Stimulated activated naive CD4-positive, alpha-beta T cell (primary cell): ENCODE measurements around the gene CPB2.

Source experiments
- DNase-seq, 6 experiments: peaks; one replicate each; lab custom pipeline; 2025; lab: John Stamatoyannopoulos, UW

The CPB2 gene

GRCh38 chr13:46126552-46127357 is 21.9 kb upstream of the CPB2 start:
- DNase-seq = peak; percentile 48 to 73 (median 54)

DNA sequence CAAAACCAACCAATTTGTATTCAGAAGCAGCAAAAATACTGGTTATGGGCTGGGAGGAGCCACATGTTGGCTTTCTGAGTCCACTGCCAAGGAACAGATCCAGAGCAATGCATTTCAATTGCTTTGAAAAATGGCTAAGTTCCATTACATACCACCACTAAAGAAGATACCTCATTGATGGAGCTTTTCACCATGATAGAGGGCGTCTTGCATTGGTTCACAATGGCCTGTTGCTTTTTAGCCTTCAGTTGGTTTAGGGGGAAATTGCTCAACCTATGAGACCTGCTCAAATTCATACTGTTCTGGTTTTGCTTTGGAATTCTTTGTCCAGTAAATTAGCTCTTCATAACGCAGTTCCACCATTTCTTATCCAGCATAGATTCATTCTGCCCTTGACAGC is 21.2 kb upstream of the CPB2 start:
- peak in 1 of 6 experiments; percentile 27 for DNase-seq

DNA sequence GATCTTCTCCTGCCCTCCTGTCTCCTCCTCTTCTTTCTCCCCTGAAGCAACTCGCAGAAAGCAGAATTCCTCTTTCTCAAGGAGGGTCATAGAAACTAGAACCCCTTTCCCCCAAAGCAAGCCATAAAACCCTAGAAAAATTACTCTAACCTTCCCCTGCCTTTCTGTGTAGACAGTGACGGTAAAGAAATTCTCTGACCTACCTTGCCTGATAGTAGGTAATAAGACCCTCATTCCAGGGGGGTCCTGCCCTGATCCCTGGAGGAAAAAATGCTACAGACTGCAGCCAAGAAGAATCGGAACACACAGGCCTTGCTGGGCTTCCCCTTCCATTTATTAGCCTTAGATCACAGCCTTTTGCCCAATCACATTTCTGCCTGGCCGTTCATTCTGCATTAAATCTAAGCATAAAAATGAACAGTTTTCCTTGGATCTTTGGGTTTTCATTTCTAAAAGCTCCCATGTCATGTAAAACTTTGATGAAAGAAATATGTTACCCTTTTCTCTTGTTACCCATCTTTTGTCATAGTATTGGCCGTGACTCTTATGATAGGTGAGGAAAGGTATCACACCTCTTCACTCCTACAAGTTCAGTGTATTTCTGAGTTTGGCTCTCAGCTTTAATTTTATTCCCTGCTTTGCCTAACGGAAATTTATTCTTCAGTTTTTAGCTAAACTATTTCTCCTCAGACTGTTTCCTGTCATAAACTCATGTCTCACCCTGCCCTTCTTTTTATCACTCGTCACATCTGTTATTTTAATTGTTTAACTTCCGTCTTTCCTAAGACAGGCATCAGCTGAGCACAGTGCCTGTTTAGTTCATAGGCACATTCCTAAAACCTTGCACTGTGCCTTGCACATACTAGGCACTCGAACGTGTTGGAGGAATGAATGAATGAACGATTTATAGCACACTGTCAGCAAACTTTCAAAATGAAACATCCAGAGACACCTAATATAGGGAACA is 20.4 kb upstream of the CPB2 start:
- peak in 2 of 6 experiments; percentile 10 to 32 for DNase-seq

- DNase-seq = peak in 1 of 6 experiments; percentile 20
These were observed 19.7 kb upstream of the CPB2 start for GRCh38 chr13:46124531-46124966.

DNA sequence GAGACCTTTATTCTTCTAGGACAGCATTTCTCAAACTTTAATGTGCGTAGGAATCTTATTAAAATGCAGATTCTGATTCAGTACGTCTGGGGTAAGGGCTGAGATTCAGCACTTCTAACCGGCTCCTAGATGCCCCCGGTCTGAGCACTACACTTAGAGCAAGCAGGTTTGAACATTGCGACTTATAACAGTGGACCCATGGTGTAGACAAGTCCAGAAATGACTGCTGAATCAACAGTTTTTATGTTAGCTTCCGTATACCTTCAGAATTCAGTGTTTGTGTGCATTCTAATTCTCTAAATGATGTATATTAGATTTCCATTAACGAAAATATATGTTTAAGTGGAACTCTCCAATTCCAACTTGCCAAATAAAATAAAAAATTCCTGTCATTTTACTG is 17.5 kb upstream of the CPB2 start:
- no peak for DNase-seq

GRCh38 chr13:46121597-46122163 is 16.8 kb upstream of the CPB2 start:
- DNase-seq = no peak

DNA sequence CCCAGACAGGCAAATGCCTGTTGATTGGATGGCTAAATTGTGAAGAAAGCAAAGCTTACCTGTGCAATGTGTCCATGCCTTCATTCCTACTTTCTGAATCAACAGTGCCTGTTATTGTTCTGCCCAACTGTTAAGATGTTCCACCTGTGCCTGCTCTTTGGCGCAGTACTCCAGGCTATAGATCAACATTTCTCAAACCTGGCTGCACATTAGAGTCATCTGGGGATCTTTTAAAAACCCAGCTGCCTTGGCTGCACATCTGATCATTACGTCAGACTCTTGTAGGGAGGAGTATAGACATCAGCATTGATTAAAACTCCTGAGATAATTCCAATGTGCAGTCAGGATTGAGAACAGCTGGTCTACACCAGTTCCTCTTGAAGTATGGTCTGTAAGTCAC is 16.2 kb upstream of the CPB2 start:
- no peak for DNase-seq

DNA sequence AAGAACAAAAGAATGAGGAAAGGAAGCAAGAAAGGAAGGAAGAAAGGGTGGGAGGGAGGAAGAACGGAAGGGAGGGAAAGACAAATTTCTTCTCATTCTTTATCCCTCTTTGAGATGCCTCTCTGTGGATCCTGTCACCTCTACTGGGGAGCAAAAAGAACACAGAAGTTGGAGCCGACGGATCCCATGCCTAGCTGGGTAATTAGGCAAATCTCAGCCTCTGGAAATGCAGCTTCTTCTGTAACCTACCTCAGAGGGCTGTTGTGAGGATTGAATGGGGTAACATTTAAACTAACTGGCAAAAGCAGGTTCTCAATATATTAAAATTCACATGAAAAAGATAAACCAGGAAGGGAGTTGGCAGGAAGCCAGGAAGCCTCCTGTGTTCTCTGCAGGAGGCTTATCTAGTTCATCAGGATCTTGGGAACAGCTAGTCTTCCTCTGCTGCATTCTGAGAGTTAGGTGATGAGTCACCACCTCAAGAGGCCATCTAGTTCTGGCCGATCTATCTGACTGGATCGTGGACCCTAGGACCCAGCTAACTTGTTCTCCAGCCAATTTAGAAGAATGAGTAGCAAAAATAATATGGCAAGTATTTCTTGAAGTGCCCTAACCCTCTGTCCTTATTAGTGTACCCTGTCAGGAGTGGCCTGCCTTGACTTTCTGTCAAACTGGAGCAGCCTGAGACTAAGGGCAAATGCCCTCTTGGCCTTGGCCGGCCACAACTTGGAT is 15.2 kb upstream of the CPB2 start:
- DNase-seq = peak in 2 of 6 experiments; percentile 4 to 17

- DNase-seq = no peak
These were observed 12.0 kb upstream of the CPB2 start for GRCh38 chr13:46116653-46117502.

GRCh38 chr13:46114613-46115012 is 9.8 kb upstream of the CPB2 start:
- DNase-seq = no peak

DNA sequence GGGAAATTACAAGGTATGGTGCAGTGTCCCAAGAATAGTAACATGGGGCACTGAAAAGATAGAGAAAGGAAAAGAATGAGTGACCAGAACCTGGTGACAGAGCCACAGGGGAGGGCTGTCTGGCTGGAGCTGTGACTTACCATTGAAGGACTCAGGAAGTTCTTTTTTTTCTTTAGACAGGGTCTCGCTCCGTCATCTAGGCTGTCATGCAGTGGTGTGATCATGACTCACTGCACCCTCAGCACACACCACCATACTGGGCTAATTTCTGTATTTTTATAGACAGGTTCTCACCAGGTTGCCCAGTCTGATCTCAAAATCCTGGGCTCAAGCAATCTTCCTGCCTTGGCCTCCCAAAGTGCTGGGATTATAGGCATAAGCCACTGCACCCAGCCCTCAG is 8.8 kb upstream of the CPB2 start:
- DNase-seq = no peak

GRCh38 chr13:46111151-46111550 is 6.3 kb upstream of the CPB2 start:
- DNase-seq = no peak

GRCh38 chr13:46109451-46109850 is 4.6 kb upstream of the CPB2 start:
- no peak for DNase-seq

DNA sequence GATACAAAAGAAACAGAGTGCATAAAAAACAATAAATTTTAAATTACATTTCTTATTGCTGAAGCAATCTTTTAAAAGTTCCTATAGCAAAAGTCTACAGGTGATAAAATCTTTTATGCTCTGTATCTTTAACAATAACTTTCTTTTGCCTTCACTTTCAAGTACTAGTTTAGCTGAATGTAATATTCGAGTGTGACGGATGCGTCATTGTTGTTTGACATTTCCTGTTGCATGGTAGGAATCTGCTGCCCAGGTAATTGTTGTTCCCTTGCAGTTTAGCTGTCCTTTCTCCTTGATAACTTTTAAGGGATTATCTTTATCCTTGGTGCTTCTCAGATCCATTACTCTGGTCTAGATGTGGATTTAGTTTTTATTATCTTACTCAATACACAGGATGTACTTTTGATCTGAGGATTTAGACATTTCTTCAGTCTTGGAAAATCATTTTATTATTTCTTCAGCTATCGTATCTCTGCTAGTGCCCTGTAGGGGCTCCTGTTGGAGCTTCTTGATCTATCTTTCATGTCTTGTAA is 2.1 kb upstream of the CPB2 start:
- DNase-seq = peak in 2 of 6 experiments; percentile 7 to 8

DNA sequence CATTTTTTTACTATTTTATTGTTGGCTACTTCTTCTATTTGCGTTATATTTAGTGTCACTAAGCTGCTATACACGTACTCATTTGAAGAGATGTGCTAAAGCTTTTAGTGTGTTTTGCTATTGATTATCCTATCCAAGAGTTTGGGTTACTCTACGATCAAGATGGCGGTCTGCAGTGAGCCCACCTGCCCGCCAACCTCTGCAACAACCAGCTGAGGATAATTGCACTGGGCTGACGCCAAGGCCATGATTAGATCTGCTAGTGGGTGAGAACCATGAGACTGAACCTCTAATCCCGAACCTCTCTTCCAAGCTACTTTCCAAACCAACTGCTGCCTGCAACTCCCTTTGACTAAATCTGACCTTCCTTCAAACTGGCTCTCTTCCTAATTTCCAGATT is 1.8 kb downstream of the CPB2 start:
- DNase-seq = no peak

DNA sequence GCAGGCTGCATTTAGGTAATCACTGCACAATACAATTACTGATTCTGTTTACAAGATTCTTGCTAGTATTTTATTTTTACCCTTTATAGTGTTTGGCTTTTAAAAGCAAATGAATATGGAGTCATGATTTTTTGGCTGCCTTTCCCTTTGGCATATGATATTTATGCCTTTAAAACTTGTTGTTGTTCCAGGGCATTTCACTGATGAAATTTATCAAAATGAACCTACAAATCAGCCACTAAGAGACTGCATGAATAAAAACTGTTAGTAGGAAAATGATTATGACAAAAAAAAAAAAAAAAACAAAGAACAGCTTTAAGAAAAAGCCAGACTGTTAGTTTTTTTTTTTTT is 2.6 kb downstream of the CPB2 start:
- no peak for DNase-seq

DNA sequence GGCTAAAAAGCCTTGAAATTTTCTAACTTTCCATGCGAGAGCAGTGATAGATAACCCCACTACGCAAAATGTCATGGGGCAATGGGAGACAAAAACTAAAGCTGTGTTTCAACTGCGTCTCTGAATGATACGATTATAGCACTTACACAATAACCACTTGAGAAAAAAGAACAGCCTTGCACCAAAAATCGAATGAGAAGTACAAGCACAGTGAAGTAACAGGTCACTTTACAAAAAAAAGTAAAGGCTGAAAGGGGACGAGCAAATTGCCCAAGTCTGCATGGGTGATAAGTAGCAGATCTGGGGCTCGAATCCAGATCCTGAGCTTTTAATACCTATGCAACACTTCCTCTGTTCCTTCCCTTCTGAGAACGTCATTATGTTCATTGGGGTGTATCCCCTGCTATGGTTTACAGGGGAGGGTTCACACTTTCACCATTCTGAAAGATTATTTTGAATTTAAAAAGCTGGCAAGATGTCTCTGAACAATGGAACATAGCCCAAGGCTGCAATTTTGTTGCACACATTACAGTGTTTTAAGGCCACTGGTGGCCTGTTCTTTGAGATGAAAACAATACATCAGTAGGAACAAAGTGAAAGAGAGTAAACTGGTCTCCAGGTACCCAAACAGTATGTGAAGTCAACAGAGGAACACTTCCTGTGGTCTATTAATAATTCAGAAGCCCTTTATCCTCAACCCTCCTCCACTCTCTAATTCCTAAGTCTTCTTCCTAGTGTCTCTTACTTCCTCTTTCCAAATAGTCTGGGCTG is 3.2 kb downstream of the CPB2 start:
- no peak for DNase-seq

- DNase-seq = no peak
These were observed 3.8 kb downstream of the CPB2 start for GRCh38 chr13:46101002-46101401.

- DNase-seq = no peak
These were observed 4.5 kb downstream of the CPB2 start for GRCh38 chr13:46100191-46100815.
